ENCODE measurements around the gene NDRG3. TPM values are rescaled to one million over a fixed set of nuclear protein-coding genes. Genes with fewer than 3 reads are reported as not detected.

The NDRG3 gene
- total RNA-seq, 1 experiment from 2014 or later, result 23.6 TPM

DNA sequence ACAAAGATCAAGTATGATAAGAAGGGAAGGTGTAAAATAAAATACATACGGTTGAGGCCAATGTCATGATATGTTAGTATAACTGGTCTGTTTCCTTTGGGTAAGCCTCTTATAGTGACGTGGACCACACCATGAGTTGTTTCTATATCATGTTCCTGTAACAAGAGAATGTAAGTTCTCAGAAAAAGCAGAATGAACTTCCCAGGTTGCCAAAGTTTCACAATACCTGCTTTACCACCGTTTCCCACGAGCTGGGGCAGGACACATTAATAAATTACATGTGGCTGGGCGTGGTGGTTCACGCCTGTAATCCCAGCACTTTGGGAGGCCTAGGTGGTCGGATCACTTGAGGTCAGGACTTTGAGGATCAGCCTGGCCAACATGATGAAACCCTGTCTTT is 57.3 kb downstream of the NDRG3 start:
- no peaks in the 10 kb centered on the region for H3K79me1 ChIP-seq (ENCODE audit: insufficient read depth, low read depth, low read length, poor library complexity, severe bottlenecking)
- no peaks in the 10 kb centered on the region for H3K9me3 ChIP-seq (ENCODE audit: control insufficient read depth, low read depth, low read length)
- no peak for DNase-seq
- H2BK15ac ChIP-seq (ENCODE audit: low read depth, low read length), result no peak overlapping the region
- Mint-ChIP-seq H3K27ac (no peak overlapping the region), H3K9me3 (peaks cover 0 to under 1% of the 10 kb centered on the region in 2 experiments; a peak in 3 of 5 replicates), H3K36me3 (ENCODE audit: insufficient read depth in 1 of 3, low read depth in 3 of 3) (peaks cover 2 to 4% (median 4%) of the 10 kb centered on the region in 3 experiments; a peak in 5 of 7 replicates), H3K4me3 (no peak overlapping the region), H3K4me1 (no peaks in the 10 kb centered on the region), H3K27me3 (ENCODE audit: low read depth) (no peaks in the 10 kb centered on the region)
- no peak overlapping the region for H2BK12ac ChIP-seq (ENCODE audit: insufficient read length, low read depth, low read length)
- no peak overlapping the region for H2BK120ac ChIP-seq (ENCODE audit: low read depth, low read length, poor library complexity, severe bottlenecking)
- no peak overlapping the region for H2BK5ac ChIP-seq (ENCODE audit: insufficient read length, low read length)
- no peaks in the 10 kb centered on the region for H3K4me1 ChIP-seq (ENCODE audit: insufficient read depth, low read length)
- H3K79me2 ChIP-seq (ENCODE audit: insufficient read depth, low read length), result no peaks in the 10 kb centered on the region
- H3K27me3 ChIP-seq (ENCODE audit: insufficient read depth, low read length), result no peaks in the 10 kb centered on the region
- no peak overlapping the region for H3K4me2 ChIP-seq (ENCODE audit: insufficient read depth, insufficient read length, low read length)
- TF ChIP-seq CTCF (conservative IDR thresholded peaks at IDR 0.05), result no peak
- no peak overlapping the region for H3K27ac ChIP-seq (ENCODE audit: insufficient read length, low read depth, low read length)
- no peaks in the 10 kb centered on the region for H4K20me1 ChIP-seq (ENCODE audit: control insufficient read depth, insufficient read depth, insufficient read length)
- H3K23me2 ChIP-seq (ENCODE audit: insufficient read length, low read depth, low read length, poor library complexity, severe bottlenecking), result no peaks in the 10 kb centered on the region
- H3K18ac ChIP-seq (ENCODE audit: insufficient read length, low read depth, low read length), result no peak overlapping the region
- no peak overlapping the region for H2AK5ac ChIP-seq (ENCODE audit: insufficient read length, low read length)
- no peak overlapping the region for H2BK20ac ChIP-seq (ENCODE audit: low read depth, low read length, poor library complexity, severe bottlenecking)
- no peak overlapping the region for H4K8ac ChIP-seq (replicated peaks; ENCODE audit: insufficient read length, low read depth, low read length)
- no peak overlapping the region for H4K91ac ChIP-seq (ENCODE audit: insufficient read length, low read depth, low read length)
- no CpG with 5 or more reads among the region's 7 CpGs for WGBS (ENCODE audit: extremely low coverage, insufficient read length, low lambda C conversion rate)
- no peak overlapping the region for H4K5ac ChIP-seq (ENCODE audit: insufficient read length, low read depth, low read length)
- no peak overlapping the region for H3K23ac ChIP-seq (ENCODE audit: insufficient read length, low read depth, low read length)
- no peak overlapping the region for H3T11ph ChIP-seq (ENCODE audit: low read length)
- no peak overlapping the region for H3K14ac ChIP-seq (ENCODE audit: insufficient read depth, low read length)
- H3K56ac ChIP-seq (ENCODE audit: insufficient read length, low read depth, low read length), result no peak overlapping the region
- no peak overlapping the region for H3K9ac ChIP-seq (ENCODE audit: extremely low read depth, insufficient read length, low read length)
- H2AFZ ChIP-seq (ENCODE audit: low read length), result no peak overlapping the region
- no peak overlapping the region for H3K4ac ChIP-seq (ENCODE audit: low read depth, low read length)
